ENCODE data around the gene GRAMD1C. TPM values are rescaled to one million over a fixed set of nuclear protein-coding genes. Genes with fewer than 3 reads are reported as not detected.

GRAMD1C gene
- total RNA-seq, 1 donor from 2014 or later: 2.0 TPM

DNA sequence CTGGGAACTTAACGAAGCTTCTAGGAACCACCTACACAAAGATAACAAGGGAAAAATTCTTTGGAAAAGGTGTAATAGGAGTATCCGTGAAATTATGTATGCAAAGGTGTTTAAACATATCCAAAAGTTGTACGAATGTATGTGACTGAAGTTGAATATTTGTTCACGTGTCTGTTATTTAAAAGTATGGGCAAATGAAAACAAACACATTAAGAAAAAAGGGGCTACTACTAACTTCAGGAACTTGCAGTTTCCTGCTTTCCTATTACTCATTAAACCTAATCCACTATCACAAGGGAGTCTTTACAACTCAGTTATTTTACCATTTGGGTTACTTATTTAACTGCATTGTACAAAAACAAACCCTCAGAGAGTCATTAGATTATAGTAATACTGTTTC lies 33.9 kb upstream of the GRAMD1C start:
- TF ChIP-seq CTCF (IDR thresholded peaks at IDR 0.05; ENCODE audit: borderline replicate concordance): no peak
- H3K27me3 ChIP-seq (ENCODE audit: low read depth): no peaks in the 10 kb centered on the region
- no peak overlapping the region for H3K27ac ChIP-seq (replicated peaks)
- H3K4me1 ChIP-seq: no peaks in the 10 kb centered on the region
- H3K9me3 ChIP-seq (replicated peaks): no peaks in the 10 kb centered on the region
- intact Hi-C loops (cut with micrococcal nuclease): no loop called here
- no peak overlapping the region for H3K4me3 ChIP-seq
- no peak for DNase-seq
- peaks cover 100% of the 10 kb centered on the region for H3K36me3 ChIP-seq

DNA sequence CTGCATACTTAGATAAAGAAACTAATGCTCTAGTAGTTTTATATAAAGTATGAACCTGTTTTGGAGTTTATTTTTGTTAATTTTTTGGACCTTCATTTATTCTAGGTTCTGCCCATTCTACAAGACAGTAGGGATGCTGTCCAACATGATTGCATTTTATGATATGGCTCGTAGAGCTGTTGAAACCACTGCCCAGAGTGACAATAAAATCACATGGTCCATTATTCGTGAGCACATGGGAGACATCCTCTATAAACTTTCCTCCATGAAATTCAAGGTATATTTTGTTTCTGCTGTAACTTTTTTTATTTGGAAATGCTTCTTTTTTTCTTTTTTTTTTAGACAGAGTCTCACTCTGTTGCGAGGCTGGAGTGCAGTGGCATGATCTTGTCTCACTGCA lies 33.3 kb upstream of the GRAMD1C start:
- no peak for DNase-seq
- no peak for TF ChIP-seq CTCF (IDR thresholded peaks at IDR 0.05; ENCODE audit: borderline replicate concordance)
- Histone ChIP-seq H3K4me1 (no peaks in the 10 kb centered on the region), H3K4me3 (no peak overlapping the region), H3K27me3 (ENCODE audit: low read depth) (no peaks in the 10 kb centered on the region), H3K9me3 (replicated peaks) (no peaks in the 10 kb centered on the region), H3K36me3 (peaks cover 100% of the 10 kb centered on the region), H3K27ac (replicated peaks) (no peak overlapping the region)
- intact Hi-C loops (cut with micrococcal nuclease): no loop called here

GRCh38 chr3:113812854-113813253 lies 25.7 kb upstream of the GRAMD1C start:
- Histone ChIP-seq H3K36me3 (peaks cover 44% of the 10 kb centered on the region), H3K4me1 (no peaks in the 10 kb centered on the region), H3K4me3 (no peak overlapping the region), H3K9me3 (replicated peaks) (no peaks in the 10 kb centered on the region), H3K27me3 (ENCODE audit: low read depth) (no peaks in the 10 kb centered on the region), H3K27ac (replicated peaks) (no peak overlapping the region)
- TF ChIP-seq CTCF (IDR thresholded peaks at IDR 0.05; ENCODE audit: borderline replicate concordance): no peak
- no peak for DNase-seq
- intact Hi-C loops (cut with micrococcal nuclease): no loop called here

DNA sequence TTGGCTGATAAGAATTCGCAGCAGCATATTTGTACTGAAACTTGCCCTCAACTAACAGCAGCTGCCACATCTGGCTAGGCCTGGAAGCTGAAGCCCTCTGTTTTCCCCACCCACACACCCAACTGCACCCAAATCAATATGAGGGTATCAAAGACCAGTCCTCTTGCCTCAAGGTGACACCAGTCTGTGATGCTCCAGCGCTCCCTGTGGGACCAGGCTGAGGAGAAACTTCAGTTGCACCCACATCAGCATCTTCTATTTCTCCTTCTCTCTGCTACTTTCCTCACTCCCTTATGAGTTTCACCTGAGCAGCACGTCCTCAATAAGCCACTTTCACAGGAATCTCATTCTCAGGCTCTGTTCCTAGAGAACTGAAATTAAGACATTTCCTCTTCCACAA lies 18.7 kb upstream of the GRAMD1C start:
- Histone ChIP-seq H3K4me3 (no peak overlapping the region), H3K9me3 (replicated peaks) (no peaks in the 10 kb centered on the region), H3K27me3 (ENCODE audit: low read depth) (no peaks in the 10 kb centered on the region), H3K4me1 (no peaks in the 10 kb centered on the region), H3K36me3 (no peaks in the 10 kb centered on the region), H3K27ac (replicated peaks) (no peak overlapping the region)
- no peak for DNase-seq
- no peak for TF ChIP-seq CTCF (IDR thresholded peaks at IDR 0.05; ENCODE audit: borderline replicate concordance)
- intact Hi-C loops (cut with micrococcal nuclease): no loop called here

- Histone ChIP-seq H3K36me3 (no peaks in the 10 kb centered on the region), H3K27me3 (ENCODE audit: low read depth) (no peaks in the 10 kb centered on the region), H3K4me1 (no peaks in the 10 kb centered on the region), H3K4me3 (no peak overlapping the region), H3K27ac (replicated peaks) (no peak overlapping the region), H3K9me3 (replicated peaks) (no peaks in the 10 kb centered on the region)
- TF ChIP-seq CTCF (IDR thresholded peaks at IDR 0.05; ENCODE audit: borderline replicate concordance): peak; percentile 10
- no peak for DNase-seq
- intact Hi-C loops (cut with micrococcal nuclease): no loop called here
Measured at GRCh38 chr3:113825090-113825489, 13.5 kb upstream of the GRAMD1C start.

GRCh38 chr3:113828600-113828999 lies 10.0 kb upstream of the GRAMD1C start:
- no peak for TF ChIP-seq CTCF (IDR thresholded peaks at IDR 0.05; ENCODE audit: borderline replicate concordance)
- H3K4me1 ChIP-seq: no peaks in the 10 kb centered on the region
- H3K27ac ChIP-seq (replicated peaks): no peak overlapping the region
- H3K4me3 ChIP-seq: no peak overlapping the region
- no peaks in the 10 kb centered on the region for H3K36me3 ChIP-seq
- intact Hi-C loops (cut with micrococcal nuclease): no loop called here
- DNase-seq: no peak
- peaks cover 17% of the 10 kb centered on the region for H3K9me3 ChIP-seq (replicated peaks)
- peaks cover 5% of the 10 kb centered on the region for H3K27me3 ChIP-seq (ENCODE audit: low read depth)
